HepG2 (cell line): Measurements from ENCODE around the gene CLDN15. TPM values are rescaled to one million over a fixed set of nuclear protein-coding genes. Genes with fewer than 3 reads are reported as not detected.

Experiments used
- CBFB ChIP-seq: sonication (generic); formaldehyde crosslinking; IDR thresholded peaks from 2 replicates; pipeline ENCODE4 v1.4.0; 2020; ENCODE audit warnings: missing genetic modification reagents
- CREM ChIP-seq, 2 experiments: sonication (generic) in 1 of 2; formaldehyde crosslinking in 1 of 2; IDR thresholded peaks; 2 replicates each; pipeline versions ENCODE4 v1.4.0 to v1.6.1; 2016 to 2020; ENCODE audit warnings: antibody characterized with exemption in 1 of 2, mild to moderate bottlenecking in 1 of 2, missing genetic modification reagents in 1 of 2
- ERF ChIP-seq: IDR thresholded peaks from 2 replicates; pipeline ENCODE4 v1.6.1; 2018; ENCODE audit warnings: missing biosample characterization, missing genetic modification reagents
- HNRNPK ChIP-seq: fragments of 200-400 bp; formaldehyde crosslinking; IDR thresholded peaks from 2 replicates; pipeline ENCODE4 v1.6.1; 2018; ENCODE audit warnings: low read length, low read depth, moderate library complexity, mild to moderate bottlenecking; ENCODE audit not compliant: poor library complexity, severe bottlenecking
- MEIS2 ChIP-seq: sonication (generic); formaldehyde crosslinking; IDR thresholded peaks from 2 replicates; pipeline ENCODE4 v1.9.0; 2021; ENCODE audit warnings: mild to moderate bottlenecking, missing genetic modification reagents
- NR2F6 ChIP-seq, 2 experiments: IDR thresholded peaks; 2 replicates each; pipeline ENCODE4 v1.6.1; 2016; ENCODE audit warnings: antibody characterized with exemption in 1 of 2, mild to moderate bottlenecking in 1 of 2
- SSRP1 ChIP-seq: IDR thresholded peaks from 2 replicates; pipeline ENCODE4 v1.6.1; 2016; ENCODE audit warnings: control low read depth
- ZNF766 ChIP-seq: sonication (generic); formaldehyde crosslinking; IDR thresholded peaks from 2 replicates; pipeline ENCODE4 v1.5.0; 2020; ENCODE audit warnings: missing genetic modification reagents, borderline replicate concordance
- polyA plus RNA-seq, 8 experiments: library from polyadenylated mRNA; depleted of rRNA in 3 of 8; stranded (reverse) in 7 of 8; unstranded in 1 of 8; fragments of >200 nt; fragmentation: Illumina TruSeq in 4 of 8; extraction: Trizol in 4 of 8; gene quantifications; 2 replicates each; pipeline versions ENCODE4 v1.2.1 to v1.2.3, GENCODE V29; 2011 to 2016; ENCODE audit warnings: low read depth in 4 of 8, missing spikeins in 1 of 8, mixed read lengths in 1 of 8; ENCODE audit not compliant: insufficient read depth in 1 of 8
- total RNA-seq, 5 experiments: library from RNA; depleted of rRNA; stranded (reverse); fragments of >200 nt; fragmentation: Illumina TruSeq; extraction: Trizol; gene quantifications; 2 replicates each; pipeline ENCODE4 v1.2.3, GENCODE V29; 2016; ENCODE audit warnings: low read depth in 1 of 5
- TF ChIP-seq, protein P1 (sequence below), 2 experiments: sonication (generic) in 1 of 2; formaldehyde crosslinking in 1 of 2; IDR thresholded peaks; 2 replicates each; pipeline versions ENCODE4 v1.6.1 to v1.9.0; 2014 to 2022; ENCODE audit warnings: antibody characterized with exemption in 1 of 2, borderline replicate concordance in 1 of 2, inconsistent platforms in 1 of 2, low read depth in 1 of 2, missing genetic modification reagents in 1 of 2
- TF ChIP-seq, protein P2 (sequence below): sonication (generic); formaldehyde crosslinking; IDR thresholded peaks from 2 replicates; pipeline ENCODE4 v1.4.0; 2020; ENCODE audit warnings: missing genetic modification reagents
- TF ChIP-seq, protein P3 (sequence below), 2 experiments: fragments of 450-650 bp in 1 of 2; sonication (generic) in 1 of 2; formaldehyde crosslinking in 1 of 2; IDR thresholded peaks; 2 replicates each; pipeline versions ENCODE4 v1.6.1 to v1.8.0; 2016 to 2022; ENCODE audit warnings: antibody characterized with exemption in 1 of 2, mild to moderate bottlenecking in 1 of 2, missing genetic modification reagents in 1 of 2

Gene CLDN15
- total and polyA plus RNA-seq, 2 of the 13 experiments (the other 11 are each of a cell fraction or from before 2014, with no cell fraction given): 7.1 to 17.8 TPM

DNA sequence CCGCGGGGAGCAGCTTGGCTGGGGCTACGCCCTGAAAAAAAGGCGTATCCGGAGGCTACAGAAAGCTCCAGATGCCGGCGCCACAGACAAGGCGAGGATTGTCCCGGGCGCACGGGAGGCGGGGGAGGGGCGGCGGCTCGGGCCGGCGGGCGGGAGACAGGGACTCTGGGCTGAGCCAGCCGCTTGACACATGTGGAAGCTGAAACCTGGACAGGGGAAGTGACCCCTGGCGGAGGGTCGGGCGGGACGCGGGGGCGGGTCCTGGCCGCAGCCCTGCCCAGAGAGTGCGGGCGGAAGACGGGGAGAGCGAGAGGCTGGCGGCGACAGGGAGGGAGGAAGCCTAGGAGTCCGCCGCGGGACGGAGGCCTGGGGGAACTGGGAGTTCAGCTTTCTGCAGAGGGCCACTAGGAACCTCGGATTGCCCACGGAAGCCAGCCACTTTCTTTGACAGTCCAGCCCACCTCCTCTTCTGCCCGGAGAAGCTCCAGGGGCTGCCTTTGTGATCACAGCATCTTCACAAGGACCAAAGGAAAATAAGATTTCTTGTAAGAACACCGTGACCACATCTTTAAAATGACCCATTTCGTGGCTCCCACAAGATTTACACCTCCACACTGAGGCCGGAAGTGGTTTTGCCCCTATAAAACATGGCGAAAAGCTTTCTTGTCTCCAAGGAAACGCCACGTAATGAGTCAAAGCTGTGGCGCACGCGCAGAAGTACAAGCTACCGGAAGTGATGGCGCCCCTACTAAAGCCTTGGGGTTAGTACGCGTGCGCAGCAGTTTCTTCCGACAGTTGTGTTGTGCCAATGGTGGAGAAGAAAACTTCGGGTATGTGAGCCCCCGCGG lies 20.0 kb downstream of the CLDN15 start, which contains the start of the genes PLOD3 and ZNHIT1 (continued):
- TF ChIP-seq, protein P1, sequence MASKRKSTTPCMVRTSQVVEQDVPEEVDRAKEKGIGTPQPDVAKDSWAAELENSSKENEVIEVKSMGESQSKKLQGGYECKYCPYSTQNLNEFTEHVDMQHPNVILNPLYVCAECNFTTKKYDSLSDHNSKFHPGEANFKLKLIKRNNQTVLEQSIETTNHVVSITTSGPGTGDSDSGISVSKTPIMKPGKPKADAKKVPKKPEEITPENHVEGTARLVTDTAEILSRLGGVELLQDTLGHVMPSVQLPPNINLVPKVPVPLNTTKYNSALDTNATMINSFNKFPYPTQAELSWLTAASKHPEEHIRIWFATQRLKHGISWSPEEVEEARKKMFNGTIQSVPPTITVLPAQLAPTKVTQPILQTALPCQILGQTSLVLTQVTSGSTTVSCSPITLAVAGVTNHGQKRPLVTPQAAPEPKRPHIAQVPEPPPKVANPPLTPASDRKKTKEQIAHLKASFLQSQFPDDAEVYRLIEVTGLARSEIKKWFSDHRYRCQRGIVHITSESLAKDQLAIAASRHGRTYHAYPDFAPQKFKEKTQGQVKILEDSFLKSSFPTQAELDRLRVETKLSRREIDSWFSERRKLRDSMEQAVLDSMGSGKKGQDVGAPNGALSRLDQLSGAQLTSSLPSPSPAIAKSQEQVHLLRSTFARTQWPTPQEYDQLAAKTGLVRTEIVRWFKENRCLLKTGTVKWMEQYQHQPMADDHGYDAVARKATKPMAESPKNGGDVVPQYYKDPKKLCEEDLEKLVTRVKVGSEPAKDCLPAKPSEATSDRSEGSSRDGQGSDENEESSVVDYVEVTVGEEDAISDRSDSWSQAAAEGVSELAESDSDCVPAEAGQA (IDR thresholded peaks at IDR 0.05; ENCODE audit: low read depth): peak; percentile 81; the same call in 1 of the 2 replicates
- TF ChIP-seq, protein P1 (CRISPR knock-in tag; IDR thresholded peaks at IDR 0.05; ENCODE audit: borderline replicate concordance): no peak; the same call in 1 of the 2 replicates
- TF ChIP-seq MEIS2 (CRISPR knock-in tag): peak; percentile 68; the same call in 1 of the 2 replicates
- peak; percentile 6 for TF ChIP-seq HNRNPK
- TF ChIP-seq SSRP1: peak; percentile 83; the same call in 1 of the 2 replicates
- TF ChIP-seq ERF: peak; percentile 64
- TF ChIP-seq CBFB (CRISPR knock-in tag): peak; percentile 78
- no peak for TF ChIP-seq ZNF766 (CRISPR knock-in tag)
- TF ChIP-seq NR2F6 (IDR thresholded peaks at IDR 0.05): no peak
- TF ChIP-seq NR2F6 (CRISPR knock-in tag; IDR thresholded peaks at IDR 0.05): peak; percentile 79; the same call in 1 of the 2 replicates
- TF ChIP-seq CREM (IDR thresholded peaks at IDR 0.05): peak; percentile 92
- TF ChIP-seq CREM (CRISPR knock-in tag; IDR thresholded peaks at IDR 0.05): no peak
- TF ChIP-seq, protein P2, sequence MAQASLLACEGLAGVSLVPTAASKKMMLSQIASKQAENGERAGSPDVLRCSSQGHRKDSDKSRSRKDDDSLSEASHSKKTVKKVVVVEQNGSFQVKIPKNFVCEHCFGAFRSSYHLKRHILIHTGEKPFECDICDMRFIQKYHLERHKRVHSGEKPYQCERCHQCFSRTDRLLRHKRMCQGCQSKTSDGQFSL (CRISPR knock-in tag): no peak
- TF ChIP-seq, protein P3, sequence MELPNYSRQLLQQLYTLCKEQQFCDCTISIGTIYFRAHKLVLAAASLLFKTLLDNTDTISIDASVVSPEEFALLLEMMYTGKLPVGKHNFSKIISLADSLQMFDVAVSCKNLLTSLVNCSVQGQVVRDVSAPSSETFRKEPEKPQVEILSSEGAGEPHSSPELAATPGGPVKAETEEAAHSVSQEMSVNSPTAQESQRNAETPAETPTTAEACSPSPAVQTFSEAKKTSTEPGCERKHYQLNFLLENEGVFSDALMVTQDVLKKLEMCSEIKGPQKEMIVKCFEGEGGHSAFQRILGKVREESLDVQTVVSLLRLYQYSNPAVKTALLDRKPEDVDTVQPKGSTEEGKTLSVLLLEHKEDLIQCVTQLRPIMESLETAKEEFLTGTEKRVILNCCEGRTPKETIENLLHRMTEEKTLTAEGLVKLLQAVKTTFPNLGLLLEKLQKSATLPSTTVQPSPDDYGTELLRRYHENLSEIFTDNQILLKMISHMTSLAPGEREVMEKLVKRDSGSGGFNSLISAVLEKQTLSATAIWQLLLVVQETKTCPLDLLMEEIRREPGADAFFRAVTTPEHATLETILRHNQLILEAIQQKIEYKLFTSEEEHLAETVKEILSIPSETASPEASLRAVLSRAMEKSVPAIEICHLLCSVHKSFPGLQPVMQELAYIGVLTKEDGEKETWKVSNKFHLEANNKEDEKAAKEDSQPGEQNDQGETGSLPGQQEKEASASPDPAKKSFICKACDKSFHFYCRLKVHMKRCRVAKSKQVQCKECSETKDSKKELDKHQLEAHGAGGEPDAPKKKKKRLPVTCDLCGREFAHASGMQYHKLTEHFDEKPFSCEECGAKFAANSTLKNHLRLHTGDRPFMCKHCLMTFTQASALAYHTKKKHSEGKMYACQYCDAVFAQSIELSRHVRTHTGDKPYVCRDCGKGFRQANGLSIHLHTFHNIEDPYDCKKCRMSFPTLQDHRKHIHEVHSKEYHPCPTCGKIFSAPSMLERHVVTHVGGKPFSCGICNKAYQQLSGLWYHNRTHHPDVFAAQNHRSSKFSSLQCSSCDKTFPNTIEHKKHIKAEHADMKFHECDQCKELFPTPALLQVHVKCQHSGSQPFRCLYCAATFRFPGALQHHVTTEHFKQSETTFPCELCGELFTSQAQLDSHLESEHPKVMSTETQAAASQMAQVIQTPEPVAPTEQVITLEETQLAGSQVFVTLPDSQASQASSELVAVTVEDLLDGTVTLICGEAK (IDR thresholded peaks at IDR 0.05): peak; percentile 65
- TF ChIP-seq, protein P3 (CRISPR knock-in tag; IDR thresholded peaks at IDR 0.05): no peak
